ENCODE measurements around the gene ARFGAP1.
"Not testable (repeated sequence)": the region's sequence is repeated elsewhere in the genome, so short reads cannot be mapped to it uniquely, and the experiment has no call there.

Gene ARFGAP1

GRCh38 chr20:63293456-63293855 lies 20.8 kb downstream of the ARFGAP1 start:
- no peak for DNase-seq

GRCh38 chr20:63293871-63294535 lies 21.4 kb downstream of the ARFGAP1 start:
- no peak for DNase-seq

- DNase-seq: no peak
Observed at GRCh38 chr20:63294536-63294900, 21.9 kb downstream of the ARFGAP1 start.

GRCh38 chr20:63295018-63295417 lies 22.4 kb downstream of the ARFGAP1 start:
- DNase-seq: no peak

GRCh38 chr20:63295422-63295821 lies 22.8 kb downstream of the ARFGAP1 start:
- DNase-seq: no peak

- no peak for DNase-seq
Observed at GRCh38 chr20:63295846-63296245, 23.2 kb downstream of the ARFGAP1 start.

- no peak for DNase-seq
Observed at GRCh38 chr20:63296531-63297299, 24.1 kb downstream of the ARFGAP1 start.

GRCh38 chr20:63297371-63297781 lies 24.8 kb downstream of the ARFGAP1 start:
- DNase-seq: no peak

GRCh38 chr20:63297796-63298572 lies 25.4 kb downstream of the ARFGAP1 start:
- DNase-seq: no peak

GRCh38 chr20:63298731-63299312 lies 26.2 kb downstream of the ARFGAP1 start:
- DNase-seq: no peak

- DNase-seq: no peak
Observed at GRCh38 chr20:63301671-63302070, 29.1 kb downstream of the ARFGAP1 start.

GRCh38 chr20:63303095-63303666 lies 30.6 kb downstream of the ARFGAP1 start:
- no peak for DNase-seq

GRCh38 chr20:63305393-63305792 lies 32.8 kb downstream of the ARFGAP1 start:
- DNase-seq: no peak

- not testable (repeated sequence) for DNase-seq
Observed at GRCh38 chr20:63305933-63306672, 33.5 kb downstream of the ARFGAP1 start.

- no peak for DNase-seq
Observed at GRCh38 chr20:63306673-63307537, 34.3 kb downstream of the ARFGAP1 start.

- no peak for DNase-seq
Observed at GRCh38 chr20:63307538-63308217, 35.1 kb downstream of the ARFGAP1 start.

- no peak for DNase-seq
Observed at GRCh38 chr20:63308218-63308911, 35.8 kb downstream of the ARFGAP1 start.

GRCh38 chr20:63309261-63310071 lies 36.9 kb downstream of the ARFGAP1 start:
- DNase-seq: no peak

Measured in CD4-positive, alpha-beta T cell treated with Interleukin-15 for 1 hour (primary cell).